ENCODE data around the gene SORCS1. TPM values are rescaled to one million over a fixed set of nuclear protein-coding genes. Genes with fewer than 3 reads are reported as not detected.

The SORCS1 gene
- total RNA-seq, 1 experiment from 2014 or later: not detected

DNA sequence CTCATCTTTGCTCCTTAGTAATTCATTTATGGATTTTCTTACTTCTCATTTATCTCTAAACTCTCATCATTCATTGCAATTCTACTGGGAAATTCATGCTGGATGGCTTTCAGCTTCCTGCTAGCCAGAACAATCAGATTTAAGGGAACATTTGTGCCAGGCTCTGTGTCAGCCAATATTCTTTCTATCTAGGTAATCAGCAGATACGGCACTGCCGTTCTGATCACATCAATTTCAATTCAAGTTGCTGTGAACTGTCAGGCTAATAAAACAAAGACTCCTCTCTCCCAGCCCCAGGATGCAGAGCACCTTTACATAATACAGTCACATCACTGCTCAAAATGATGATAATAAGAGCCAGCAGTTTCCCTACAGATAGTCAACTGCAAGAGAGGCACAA, 468.3 kb downstream of the SORCS1 start:
- ChIA-PET POLR2A (no interaction called here), CTCF (no interaction called here), RAD21 (ENCODE audit: low non-redundant PET in 1 of 2, low total read pairs in 2 of 2, uncharacterized antibody in 2 of 2, unreplicated experiment in 2 of 2) (no interaction called here)
- Histone ChIP-seq H3K4me2 (ENCODE audit: low read length) (no peak overlapping the region), H3K9ac (ENCODE audit: low read length) (no peak overlapping the region), H4K20me1 (ENCODE audit: insufficient read depth) (no peaks in the 10 kb centered on the region), H3K36me3 (ENCODE audit: control insufficient read depth in 1 of 2, insufficient read depth in 2 of 2, low read length in 2 of 2) (no peaks in the 10 kb centered on the region), H3K27ac (ENCODE audit: low read depth, low read length) (no peak overlapping the region), H3K9me3 (ENCODE audit: control insufficient read depth in 1 of 2, insufficient read depth in 1 of 2, low read depth in 1 of 2, low read length in 2 of 2) (peaks cover 22 to 37% of the 10 kb centered on the region in 2 experiments; a peak in 3 of 4 replicates), H3K4me3 (replicated peaks in 1 of 2; ENCODE audit: low read depth in 1 of 2, low read length in 2 of 2) (no peak overlapping the region), H2AFZ (ENCODE audit: low read depth, low read length, poor library complexity, severe bottlenecking) (no peak overlapping the region), H3K9me2 (ENCODE audit: insufficient read depth) (no peaks in the 10 kb centered on the region), H3K79me2 (ENCODE audit: insufficient read depth, low read length) (no peaks in the 10 kb centered on the region), H3K4me1 (ENCODE audit: control insufficient read depth in 1 of 2, insufficient read depth in 2 of 2, low read length in 2 of 2) (no peaks in the 10 kb centered on the region), H3K27me3 (ENCODE audit: insufficient read depth, low read length) (no peaks in the 10 kb centered on the region)
- no peak for ATAC-seq
- DNase-seq (ENCODE audit: low read depth, low spot score): no peak
- BruUV-seq (replicated peaks): no TSS peak
- no peak for TF ChIP-seq ELF1 (IDR thresholded peaks at IDR 0.05; ENCODE audit: borderline replicate concordance, low read depth)
- no peak for TF ChIP-seq POLR2AphosphoS5 (IDR thresholded peaks at IDR 0.05; ENCODE audit: low read depth, low read length)
- TF ChIP-seq, protein P1, sequence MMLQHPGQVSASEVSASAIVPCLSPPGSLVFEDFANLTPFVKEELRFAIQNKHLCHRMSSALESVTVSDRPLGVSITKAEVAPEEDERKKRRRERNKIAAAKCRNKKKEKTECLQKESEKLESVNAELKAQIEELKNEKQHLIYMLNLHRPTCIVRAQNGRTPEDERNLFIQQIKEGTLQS (IDR thresholded peaks at IDR 0.05): no peak
- no peak for TF ChIP-seq SRF (IDR thresholded peaks at IDR 0.05; ENCODE audit: low read depth)
- no peak for TF ChIP-seq RAD21 (IDR thresholded peaks at IDR 0.05; ENCODE audit: low read depth)
- no peak for TF ChIP-seq YY1 (IDR thresholded peaks at IDR 0.05; ENCODE audit: extremely low read depth, insufficient replicate concordance, low read depth, low read length)
- TF ChIP-seq, protein P2, sequence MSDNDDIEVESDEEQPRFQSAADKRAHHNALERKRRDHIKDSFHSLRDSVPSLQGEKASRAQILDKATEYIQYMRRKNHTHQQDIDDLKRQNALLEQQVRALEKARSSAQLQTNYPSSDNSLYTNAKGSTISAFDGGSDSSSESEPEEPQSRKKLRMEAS (IDR thresholded peaks at IDR 0.05): no peak
- TF ChIP-seq FOSL1 (IDR thresholded peaks at IDR 0.05; ENCODE audit: low read depth): no peak
- TF ChIP-seq ZFX (IDR thresholded peaks at IDR 0.05): no peak
- no peak for TF ChIP-seq POLR2A (IDR thresholded peaks at IDR 0.05; ENCODE audit: borderline replicate concordance, extremely low read depth, insufficient read depth, insufficient read length)
- no peak for TF ChIP-seq CEBPB (IDR thresholded peaks at IDR 0.05; ENCODE audit: low read depth)
- TF ChIP-seq EGR1 (IDR thresholded peaks at IDR 0.05; ENCODE audit: low read depth): no peak
- TF ChIP-seq SIN3A (IDR thresholded peaks at IDR 0.05; ENCODE audit: low read depth): no peak
- TF ChIP-seq EZH2phosphoT487 (IDR thresholded peaks at IDR 0.05; ENCODE audit: borderline replicate concordance): no peak
- no peak for TF ChIP-seq SP1 (IDR thresholded peaks at IDR 0.05; ENCODE audit: low read depth)
- no peak for TF ChIP-seq ZNF274 (IDR thresholded peaks at IDR 0.05; ENCODE audit: low read depth, low read length)
- no peak for TF ChIP-seq EZH2 (IDR thresholded peaks at IDR 0.05)
- no peak for TF ChIP-seq CBX3 (IDR thresholded peaks at IDR 0.05; ENCODE audit: low read depth)
- TF ChIP-seq, protein P3, sequence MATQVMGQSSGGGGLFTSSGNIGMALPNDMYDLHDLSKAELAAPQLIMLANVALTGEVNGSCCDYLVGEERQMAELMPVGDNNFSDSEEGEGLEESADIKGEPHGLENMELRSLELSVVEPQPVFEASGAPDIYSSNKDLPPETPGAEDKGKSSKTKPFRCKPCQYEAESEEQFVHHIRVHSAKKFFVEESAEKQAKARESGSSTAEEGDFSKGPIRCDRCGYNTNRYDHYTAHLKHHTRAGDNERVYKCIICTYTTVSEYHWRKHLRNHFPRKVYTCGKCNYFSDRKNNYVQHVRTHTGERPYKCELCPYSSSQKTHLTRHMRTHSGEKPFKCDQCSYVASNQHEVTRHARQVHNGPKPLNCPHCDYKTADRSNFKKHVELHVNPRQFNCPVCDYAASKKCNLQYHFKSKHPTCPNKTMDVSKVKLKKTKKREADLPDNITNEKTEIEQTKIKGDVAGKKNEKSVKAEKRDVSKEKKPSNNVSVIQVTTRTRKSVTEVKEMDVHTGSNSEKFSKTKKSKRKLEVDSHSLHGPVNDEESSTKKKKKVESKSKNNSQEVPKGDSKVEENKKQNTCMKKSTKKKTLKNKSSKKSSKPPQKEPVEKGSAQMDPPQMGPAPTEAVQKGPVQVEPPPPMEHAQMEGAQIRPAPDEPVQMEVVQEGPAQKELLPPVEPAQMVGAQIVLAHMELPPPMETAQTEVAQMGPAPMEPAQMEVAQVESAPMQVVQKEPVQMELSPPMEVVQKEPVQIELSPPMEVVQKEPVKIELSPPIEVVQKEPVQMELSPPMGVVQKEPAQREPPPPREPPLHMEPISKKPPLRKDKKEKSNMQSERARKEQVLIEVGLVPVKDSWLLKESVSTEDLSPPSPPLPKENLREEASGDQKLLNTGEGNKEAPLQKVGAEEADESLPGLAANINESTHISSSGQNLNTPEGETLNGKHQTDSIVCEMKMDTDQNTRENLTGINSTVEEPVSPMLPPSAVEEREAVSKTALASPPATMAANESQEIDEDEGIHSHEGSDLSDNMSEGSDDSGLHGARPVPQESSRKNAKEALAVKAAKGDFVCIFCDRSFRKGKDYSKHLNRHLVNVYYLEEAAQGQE (IDR thresholded peaks at IDR 0.05; ENCODE audit: low read depth): no peak
- TF ChIP-seq, protein P4, sequence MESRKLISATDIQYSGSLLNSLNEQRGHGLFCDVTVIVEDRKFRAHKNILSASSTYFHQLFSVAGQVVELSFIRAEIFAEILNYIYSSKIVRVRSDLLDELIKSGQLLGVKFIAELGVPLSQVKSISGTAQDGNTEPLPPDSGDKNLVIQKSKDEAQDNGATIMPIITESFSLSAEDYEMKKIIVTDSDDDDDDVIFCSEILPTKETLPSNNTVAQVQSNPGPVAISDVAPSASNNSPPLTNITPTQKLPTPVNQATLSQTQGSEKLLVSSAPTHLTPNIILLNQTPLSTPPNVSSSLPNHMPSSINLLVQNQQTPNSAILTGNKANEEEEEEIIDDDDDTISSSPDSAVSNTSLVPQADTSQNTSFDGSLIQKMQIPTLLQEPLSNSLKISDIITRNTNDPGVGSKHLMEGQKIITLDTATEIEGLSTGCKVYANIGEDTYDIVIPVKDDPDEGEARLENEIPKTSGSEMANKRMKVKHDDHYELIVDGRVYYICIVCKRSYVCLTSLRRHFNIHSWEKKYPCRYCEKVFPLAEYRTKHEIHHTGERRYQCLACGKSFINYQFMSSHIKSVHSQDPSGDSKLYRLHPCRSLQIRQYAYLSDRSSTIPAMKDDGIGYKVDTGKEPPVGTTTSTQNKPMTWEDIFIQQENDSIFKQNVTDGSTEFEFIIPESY (IDR thresholded peaks at IDR 0.05; ENCODE audit: extremely low read depth, insufficient replicate concordance, low read length): no peak
- intact Hi-C loops (cut with micrococcal nuclease): no loop called here

All from HCT116 (cell line).